ENCODE results near the gene MAN1A1.

Gene MAN1A1

DNA sequence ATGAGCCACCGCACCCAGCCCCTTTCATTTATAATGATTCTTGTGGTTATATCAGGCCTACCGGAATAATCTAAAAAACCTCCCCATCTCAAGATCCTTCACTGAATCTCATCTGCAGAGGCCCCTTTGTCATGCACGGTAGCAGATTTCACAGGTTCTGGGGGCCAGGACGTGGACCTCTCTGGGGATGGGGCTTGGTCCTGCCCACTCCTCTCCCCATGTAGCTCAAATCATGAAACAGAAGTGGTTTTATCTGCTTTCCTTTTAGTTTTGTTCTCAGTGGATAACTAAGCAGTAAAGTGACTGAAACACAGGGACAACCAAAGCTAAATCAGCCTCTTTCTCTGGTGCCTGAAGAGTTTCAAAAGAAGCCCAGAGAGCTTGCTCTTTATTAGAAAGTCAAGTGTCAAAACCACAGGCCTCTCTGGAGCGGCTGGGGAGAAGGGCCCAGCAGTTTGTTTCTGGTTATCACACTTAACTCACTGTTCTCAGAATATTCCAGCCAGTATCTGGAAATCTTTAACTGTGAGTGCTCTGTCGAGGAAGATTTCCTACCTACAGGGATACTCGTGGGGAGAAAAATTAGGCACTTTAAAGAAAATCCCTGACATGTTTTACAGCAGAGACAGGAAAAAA lies 210.5 kb downstream of the MAN1A1 start:
- no peak overlapping the region for H3K4me3 ChIP-seq (IDR thresholded peaks at IDR 0.05; ENCODE audit: insufficient read depth, low read depth, low read length)
- peak overlapping the region; percentile 41 for H3K9ac ChIP-seq
- H3K79me2 ChIP-seq (ENCODE audit: insufficient read depth, low read depth) = no peaks in the 10 kb centered on the region
- no peaks in the 10 kb centered on the region for H3K36me3 ChIP-seq (ENCODE audit: insufficient read depth)
- no peaks in the 10 kb centered on the region for H3K27me3 ChIP-seq (ENCODE audit: insufficient read depth, low read depth)
- peak overlapping the region; percentile 49 for H3K4me2 ChIP-seq
- H4K20me1 ChIP-seq (ENCODE audit: insufficient read depth) = no peaks in the 10 kb centered on the region
- peaks cover 29% of the 10 kb centered on the region for H3K4me1 ChIP-seq (ENCODE audit: low read depth, poor library complexity, severe bottlenecking)
- peak overlapping the region; percentile 50 for H2AFZ ChIP-seq (ENCODE audit: low read depth)
- peak overlapping the region; percentile 82 for H3K27ac ChIP-seq
- TF ChIP-seq, protein P1, sequence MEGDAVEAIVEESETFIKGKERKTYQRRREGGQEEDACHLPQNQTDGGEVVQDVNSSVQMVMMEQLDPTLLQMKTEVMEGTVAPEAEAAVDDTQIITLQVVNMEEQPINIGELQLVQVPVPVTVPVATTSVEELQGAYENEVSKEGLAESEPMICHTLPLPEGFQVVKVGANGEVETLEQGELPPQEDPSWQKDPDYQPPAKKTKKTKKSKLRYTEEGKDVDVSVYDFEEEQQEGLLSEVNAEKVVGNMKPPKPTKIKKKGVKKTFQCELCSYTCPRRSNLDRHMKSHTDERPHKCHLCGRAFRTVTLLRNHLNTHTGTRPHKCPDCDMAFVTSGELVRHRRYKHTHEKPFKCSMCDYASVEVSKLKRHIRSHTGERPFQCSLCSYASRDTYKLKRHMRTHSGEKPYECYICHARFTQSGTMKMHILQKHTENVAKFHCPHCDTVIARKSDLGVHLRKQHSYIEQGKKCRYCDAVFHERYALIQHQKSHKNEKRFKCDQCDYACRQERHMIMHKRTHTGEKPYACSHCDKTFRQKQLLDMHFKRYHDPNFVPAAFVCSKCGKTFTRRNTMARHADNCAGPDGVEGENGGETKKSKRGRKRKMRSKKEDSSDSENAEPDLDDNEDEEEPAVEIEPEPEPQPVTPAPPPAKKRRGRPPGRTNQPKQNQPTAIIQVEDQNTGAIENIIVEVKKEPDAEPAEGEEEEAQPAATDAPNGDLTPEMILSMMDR (conservative IDR thresholded peaks at IDR 0.05; ENCODE audit: low read depth, low read length) = no peak

DNA sequence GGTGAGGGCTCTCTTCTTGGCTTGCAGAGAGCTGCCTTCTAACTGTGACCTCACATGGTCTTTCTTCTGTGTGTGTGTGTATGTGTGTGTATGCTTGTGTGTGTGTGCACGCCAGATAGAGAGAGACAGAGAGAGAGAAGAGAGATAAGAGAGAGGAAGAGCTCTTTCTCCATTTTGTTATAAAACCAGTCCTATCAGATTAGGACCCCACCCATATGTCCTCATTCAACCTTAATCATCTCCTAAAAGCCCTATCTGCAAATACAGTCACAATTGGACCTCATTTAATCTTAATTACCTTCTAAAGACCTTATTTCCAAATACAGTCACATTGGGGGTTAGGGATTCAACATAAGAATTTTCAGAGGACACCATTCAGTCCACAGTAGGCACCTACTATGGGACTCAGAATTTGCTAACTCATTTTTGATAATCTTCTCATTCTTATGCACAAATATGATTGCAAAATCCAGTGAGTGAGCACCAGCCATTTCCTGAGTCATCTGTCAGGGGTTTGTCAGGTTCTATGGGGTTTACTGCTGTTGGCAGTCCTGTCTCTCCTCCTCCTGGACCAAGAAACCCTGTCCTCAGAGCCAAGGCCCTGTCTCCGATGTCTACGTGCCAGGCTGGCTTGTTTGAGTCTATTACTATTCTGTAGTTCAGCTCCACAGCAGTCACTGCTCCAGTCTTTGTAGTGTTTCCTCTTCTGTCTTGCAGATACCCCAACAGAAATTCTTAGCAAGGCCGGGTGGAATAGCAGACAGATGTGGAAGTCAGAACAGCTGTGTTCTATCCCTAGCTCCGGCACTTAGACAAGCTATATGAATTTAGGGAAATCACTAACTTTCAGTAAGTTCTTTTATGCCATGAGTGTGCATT lies 212.1 kb downstream of the MAN1A1 start:
- H3K4me1 ChIP-seq (ENCODE audit: low read depth, poor library complexity, severe bottlenecking) = peaks cover 29% of the 10 kb centered on the region
- H4K20me1 ChIP-seq (ENCODE audit: insufficient read depth) = no peaks in the 10 kb centered on the region
- H3K36me3 ChIP-seq (ENCODE audit: insufficient read depth) = no peaks in the 10 kb centered on the region
- H3K9ac ChIP-seq = no peak overlapping the region
- TF ChIP-seq, protein P1 (conservative IDR thresholded peaks at IDR 0.05; ENCODE audit: low read depth, low read length) = no peak
- no peak overlapping the region; the same call in 1 of the 2 replicates for H3K4me2 ChIP-seq
- no peak overlapping the region for H3K27ac ChIP-seq
- no peak overlapping the region for H2AFZ ChIP-seq (ENCODE audit: low read depth)
- H3K27me3 ChIP-seq (ENCODE audit: insufficient read depth, low read depth) = no peaks in the 10 kb centered on the region
- H3K4me3 ChIP-seq (IDR thresholded peaks at IDR 0.05; ENCODE audit: insufficient read depth, low read depth, low read length) = no peak overlapping the region
- no peaks in the 10 kb centered on the region for H3K79me2 ChIP-seq (ENCODE audit: insufficient read depth, low read depth)

GRCh38 chr6:119134752-119135151 lies 214.8 kb downstream of the MAN1A1 start:
- no peak overlapping the region for H2AFZ ChIP-seq (ENCODE audit: low read depth)
- H3K36me3 ChIP-seq (ENCODE audit: insufficient read depth) = no peaks in the 10 kb centered on the region
- peaks cover 22% of the 10 kb centered on the region for H3K4me1 ChIP-seq (ENCODE audit: low read depth, poor library complexity, severe bottlenecking)
- H3K4me3 ChIP-seq (IDR thresholded peaks at IDR 0.05; ENCODE audit: insufficient read depth, low read depth, low read length) = no peak overlapping the region
- H4K20me1 ChIP-seq (ENCODE audit: insufficient read depth) = no peaks in the 10 kb centered on the region
- H3K79me2 ChIP-seq (ENCODE audit: insufficient read depth, low read depth) = no peaks in the 10 kb centered on the region
- no peak overlapping the region for H3K4me2 ChIP-seq
- no peaks in the 10 kb centered on the region for H3K27me3 ChIP-seq (ENCODE audit: insufficient read depth, low read depth)
- no peak overlapping the region for H3K27ac ChIP-seq
- H3K9ac ChIP-seq = no peak overlapping the region
- TF ChIP-seq, protein P1 (conservative IDR thresholded peaks at IDR 0.05; ENCODE audit: low read depth, low read length) = no peak

- H3K27ac ChIP-seq = no peak overlapping the region
- H3K4me2 ChIP-seq = no peak overlapping the region
- H4K20me1 ChIP-seq (ENCODE audit: insufficient read depth) = no peaks in the 10 kb centered on the region
- H3K36me3 ChIP-seq (ENCODE audit: insufficient read depth) = no peaks in the 10 kb centered on the region
- H3K9ac ChIP-seq = no peak overlapping the region
- H3K4me3 ChIP-seq (IDR thresholded peaks at IDR 0.05; ENCODE audit: insufficient read depth, low read depth, low read length) = no peak overlapping the region
- no peaks in the 10 kb centered on the region for H3K27me3 ChIP-seq (ENCODE audit: insufficient read depth, low read depth)
- no peak overlapping the region for H2AFZ ChIP-seq (ENCODE audit: low read depth)
- TF ChIP-seq, protein P1 (conservative IDR thresholded peaks at IDR 0.05; ENCODE audit: low read depth, low read length) = no peak
- H3K4me1 ChIP-seq (ENCODE audit: low read depth, poor library complexity, severe bottlenecking) = peaks cover 19% of the 10 kb centered on the region
- H3K79me2 ChIP-seq (ENCODE audit: insufficient read depth, low read depth) = no peaks in the 10 kb centered on the region
Observed at GRCh38 chr6:119133400-119133799, 216.2 kb downstream of the MAN1A1 start.
